Peyer's patch (tissue), 4 donors: ENCODE data around the gene ALDH7A1.

ENCODE experiments used
- CTCF ChIP-seq, 6 experiments: fragments of 450-650 bp in 4 of 6; fragments of 200-600 bp in 2 of 6; sonication (generic) in 1 of 6; IDR thresholded peaks; one replicate each; pipeline ENCODE4 v1.5.1; 2017 to 2019; ENCODE audit warnings: antibody characterized with exemption in 6 of 6, mild to moderate bottlenecking in 3 of 6, moderate library complexity in 1 of 6
- POLR2A ChIP-seq, 2 donors: fragments of 450-650 bp; IDR thresholded peaks; one replicate each; pipeline ENCODE4 v1.5.1; 2017; ENCODE audit warnings: antibody characterized with exemption in 2 of 2, mild to moderate bottlenecking in 2 of 2, moderate library complexity in 2 of 2

- TF ChIP-seq CTCF (IDR thresholded peaks at IDR 0.05) (no peak), POLR2A (IDR thresholded peaks at IDR 0.05) (no peak)
Observed at GRCh38 chr5:126579716-126580115, 15.3 kb downstream of the ALDH7A1 start.
